NCI-H526 treated with DMSO at 0.1 percent for 48 hours (cell line): ENCODE measurements around the gene FAM163B.

Experiments used
- DNase-seq: peaks from one replicate; lab custom pipeline; 2025; lab: John Stamatoyannopoulos, UW

Gene FAM163B

DNA sequence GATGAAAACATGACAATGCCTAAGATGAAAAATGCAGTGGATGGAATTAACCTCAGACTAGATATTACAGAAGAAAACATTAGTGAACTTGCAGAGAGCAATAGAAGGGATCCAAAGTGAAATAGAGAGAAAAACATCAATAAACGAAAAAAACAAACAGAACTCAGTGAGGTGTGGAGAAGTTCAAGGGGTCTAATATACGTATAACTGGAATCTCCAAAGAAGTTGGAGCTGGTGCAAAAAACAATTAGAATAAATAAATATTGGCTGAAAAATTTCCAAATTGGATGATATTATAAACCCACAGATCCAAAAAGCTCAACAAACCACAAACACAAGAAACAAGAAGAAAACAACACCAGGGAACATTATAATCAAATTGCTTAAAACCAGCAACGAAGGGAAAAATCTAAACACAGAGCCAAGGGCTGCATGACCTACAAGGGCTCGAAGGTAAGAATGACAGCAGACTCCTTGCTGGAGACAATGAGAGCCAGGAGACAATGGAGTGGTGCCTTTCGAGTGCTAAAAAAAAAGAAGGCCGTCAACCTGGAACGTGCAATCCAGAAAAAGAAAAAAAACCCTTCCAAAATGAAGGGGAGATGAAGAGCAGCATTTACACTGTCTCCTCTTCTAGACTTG is 11.8 kb downstream of the FAM163B start:
- DNase-seq = no peak

DNA sequence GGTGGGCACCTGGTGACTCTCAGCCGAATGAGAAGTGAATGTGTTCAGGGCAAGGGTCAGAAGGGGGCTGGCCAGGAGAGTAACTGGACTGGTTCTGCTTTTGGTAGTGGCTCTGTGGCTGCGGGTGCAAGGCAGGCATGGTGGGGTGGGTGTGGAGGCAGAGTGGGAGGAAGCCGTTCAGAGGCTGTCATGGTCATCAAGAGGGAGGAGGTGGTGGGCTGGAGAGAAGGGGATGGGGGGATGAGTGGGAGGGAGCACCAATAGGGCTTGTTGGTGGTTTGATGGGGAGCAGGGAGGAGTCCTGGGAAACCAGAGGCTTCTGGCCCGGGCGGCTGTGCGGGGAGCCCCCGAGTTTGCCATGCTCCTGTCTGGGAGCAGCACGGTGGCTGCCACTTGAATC is 13.3 kb downstream of the FAM163B start:
- DNase-seq = no peak

DNA sequence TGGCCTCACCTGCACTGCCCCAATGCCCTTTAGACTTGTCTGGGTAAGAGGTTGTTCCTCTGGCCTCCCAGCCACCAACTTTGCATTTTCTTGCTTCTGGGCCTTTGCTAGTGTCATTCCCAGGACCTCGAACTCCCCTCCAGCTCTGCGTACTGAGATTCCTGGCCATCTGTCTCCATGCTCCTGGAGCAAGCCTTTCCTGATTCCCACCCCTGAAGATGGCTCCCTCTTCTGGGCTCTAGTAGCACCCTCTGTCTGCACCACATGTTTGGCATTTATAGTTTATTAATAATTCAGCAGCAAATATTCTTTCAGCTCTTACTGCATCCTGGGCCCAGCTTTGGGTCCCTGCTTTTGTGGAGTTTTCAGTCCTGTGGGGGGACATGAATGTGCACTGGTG is 14.9 kb downstream of the FAM163B start:
- DNase-seq = no peak

DNA sequence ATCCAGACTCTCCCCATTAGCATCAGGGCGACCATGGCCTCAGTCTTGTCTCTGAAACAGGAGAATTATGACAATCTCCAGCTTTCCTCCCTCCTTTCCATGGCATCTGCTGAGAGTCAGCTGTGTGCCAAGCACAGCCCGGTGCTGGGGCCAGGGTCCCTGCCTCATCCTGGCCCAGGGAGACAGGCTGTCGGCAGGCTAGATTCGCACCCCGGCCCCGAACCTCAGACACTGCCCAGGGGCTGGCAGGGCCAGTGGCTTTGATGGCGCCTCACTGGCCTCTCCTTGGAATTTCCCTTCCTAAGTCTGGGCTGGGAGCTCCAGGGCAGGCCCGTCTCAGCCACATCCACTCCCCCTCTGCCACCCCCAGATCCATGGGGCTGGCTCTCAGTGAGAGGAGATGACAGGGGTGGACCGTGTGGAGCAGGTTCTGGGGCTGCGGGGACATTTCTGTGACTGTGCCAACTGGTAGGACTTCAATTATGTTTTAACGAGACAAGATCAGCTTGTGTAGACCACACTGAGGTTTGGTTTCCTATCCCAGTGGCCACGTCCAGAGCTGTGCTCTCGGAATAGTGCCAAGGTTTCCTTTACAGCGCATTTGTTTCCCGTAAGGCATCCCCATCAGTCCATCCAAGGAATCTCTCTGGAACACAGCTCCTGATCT is 15.5 kb downstream of the FAM163B start:
- no peak for DNase-seq

DNA sequence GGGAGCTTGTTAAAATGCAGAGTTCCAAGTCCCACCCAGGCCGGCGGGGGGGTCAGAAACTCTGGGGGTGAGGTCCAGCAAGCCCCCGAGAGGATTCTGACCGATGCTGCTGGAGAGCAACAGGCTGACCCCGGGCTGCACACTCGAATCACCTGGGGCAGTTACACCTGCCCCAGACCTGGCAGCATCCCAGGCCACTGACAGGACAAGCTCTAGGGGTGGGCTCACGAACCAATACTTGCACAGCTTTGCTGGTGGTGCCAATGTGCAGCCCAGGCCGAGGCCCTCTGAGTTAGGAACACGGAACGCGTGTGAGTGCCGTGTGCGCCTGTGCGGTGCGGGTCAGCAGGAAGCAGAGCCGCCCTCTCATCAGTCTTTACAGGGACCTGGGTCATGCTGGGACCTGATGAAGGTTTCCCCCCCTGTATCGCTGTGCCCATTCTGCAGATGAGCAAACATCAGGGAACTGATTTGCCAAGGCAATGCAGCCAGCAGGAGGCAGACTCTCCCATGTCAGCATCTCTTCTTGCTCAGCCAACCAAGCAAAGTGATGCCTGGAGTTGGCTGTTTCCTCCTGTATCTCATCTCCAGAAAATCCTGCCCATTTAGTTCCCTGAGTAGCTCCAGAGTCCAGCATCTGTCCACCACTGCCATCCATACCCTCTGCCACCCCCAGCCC is 16.3 kb downstream of the FAM163B start:
- no peak for DNase-seq

DNA sequence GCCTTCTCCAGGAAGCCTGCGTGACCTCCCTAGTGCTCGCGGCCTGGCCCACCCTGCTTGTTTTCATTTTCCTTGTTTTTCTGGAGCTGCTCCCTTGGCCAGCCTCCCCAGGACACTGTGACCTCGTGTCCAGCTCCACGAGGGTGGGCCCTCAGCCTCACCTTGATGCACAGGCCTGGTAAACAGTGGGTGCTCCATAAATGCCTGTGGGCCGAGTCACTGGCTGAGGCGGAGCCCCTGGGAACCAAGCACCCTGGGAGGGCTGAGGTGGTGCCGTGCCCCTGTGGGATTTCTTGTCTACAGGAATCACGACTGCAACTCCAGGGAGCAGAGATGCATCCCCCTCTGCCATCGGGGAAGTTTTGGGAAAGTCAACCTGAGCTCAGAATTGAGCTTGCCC is 17.2 kb downstream of the FAM163B start:
- DNase-seq = no peak

DNA sequence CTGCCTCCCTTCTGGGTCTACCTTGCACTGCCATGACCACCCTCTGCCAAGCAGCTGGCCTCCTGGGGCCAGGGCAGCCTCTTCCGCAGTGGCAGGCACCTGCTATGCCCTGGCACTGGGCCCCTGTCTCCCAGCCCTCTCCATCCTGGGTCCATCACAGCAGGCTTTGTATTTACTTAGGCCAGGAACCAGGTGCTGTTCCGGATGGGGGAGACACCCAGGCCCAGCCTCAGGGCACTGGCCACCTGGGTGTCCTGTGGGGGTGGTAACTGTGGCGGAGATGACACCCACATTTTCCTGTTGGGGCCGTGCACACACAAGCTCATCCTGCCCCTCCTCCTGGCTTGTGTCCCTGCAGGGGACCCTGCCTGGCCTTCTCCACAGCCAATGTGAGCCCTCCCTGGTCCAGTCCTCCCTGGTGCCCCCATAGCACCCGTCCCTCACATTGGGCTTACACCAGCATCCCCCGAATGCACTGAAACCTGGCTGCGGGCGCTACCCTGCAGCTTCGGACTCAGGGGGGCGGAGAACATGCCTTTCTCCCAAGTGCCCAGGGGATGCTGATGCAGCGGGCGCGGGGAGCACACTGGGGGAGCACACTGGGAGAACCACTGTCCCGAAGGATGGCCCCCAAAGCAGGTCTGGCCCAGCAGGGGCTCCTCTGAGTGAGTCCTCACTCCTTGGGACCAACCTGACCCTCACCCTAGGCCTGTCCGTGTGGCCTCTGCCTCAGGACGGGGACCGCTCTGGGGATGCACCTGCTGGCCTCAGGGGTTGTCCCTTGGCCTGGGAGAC is 17.9 kb downstream of the FAM163B start:
- no peak for DNase-seq

DNA sequence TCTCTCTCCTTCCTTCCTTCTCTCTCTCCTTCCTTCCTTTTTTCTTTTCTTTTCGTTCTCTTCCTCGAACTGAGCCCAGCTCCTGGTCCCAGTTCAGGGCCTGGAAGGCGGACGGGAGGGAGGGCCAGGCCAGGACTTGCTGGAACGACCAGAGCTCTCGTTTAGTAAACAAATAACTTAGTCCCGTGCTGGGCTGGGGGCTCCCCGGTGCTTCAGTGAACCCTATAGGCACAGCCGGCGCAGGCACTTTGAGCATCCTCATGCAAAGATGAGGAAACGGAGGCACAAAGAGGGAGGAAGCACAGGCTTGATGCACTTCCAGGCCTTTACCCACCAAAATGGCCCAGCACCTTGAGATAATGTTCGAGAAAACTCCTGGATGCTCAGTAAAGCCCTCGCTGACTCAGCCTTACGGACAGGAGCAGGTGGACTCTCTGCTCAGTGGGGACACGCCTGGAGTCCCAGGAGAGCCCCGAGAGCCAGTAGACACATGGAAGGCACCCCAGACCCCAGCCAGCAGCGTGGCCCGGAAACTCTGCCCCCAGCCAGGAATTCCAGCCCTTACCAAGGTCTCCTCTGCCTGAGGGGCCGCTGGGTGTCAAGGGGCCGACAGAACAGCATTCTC is 18.8 kb downstream of the FAM163B start:
- DNase-seq = no peak

DNA sequence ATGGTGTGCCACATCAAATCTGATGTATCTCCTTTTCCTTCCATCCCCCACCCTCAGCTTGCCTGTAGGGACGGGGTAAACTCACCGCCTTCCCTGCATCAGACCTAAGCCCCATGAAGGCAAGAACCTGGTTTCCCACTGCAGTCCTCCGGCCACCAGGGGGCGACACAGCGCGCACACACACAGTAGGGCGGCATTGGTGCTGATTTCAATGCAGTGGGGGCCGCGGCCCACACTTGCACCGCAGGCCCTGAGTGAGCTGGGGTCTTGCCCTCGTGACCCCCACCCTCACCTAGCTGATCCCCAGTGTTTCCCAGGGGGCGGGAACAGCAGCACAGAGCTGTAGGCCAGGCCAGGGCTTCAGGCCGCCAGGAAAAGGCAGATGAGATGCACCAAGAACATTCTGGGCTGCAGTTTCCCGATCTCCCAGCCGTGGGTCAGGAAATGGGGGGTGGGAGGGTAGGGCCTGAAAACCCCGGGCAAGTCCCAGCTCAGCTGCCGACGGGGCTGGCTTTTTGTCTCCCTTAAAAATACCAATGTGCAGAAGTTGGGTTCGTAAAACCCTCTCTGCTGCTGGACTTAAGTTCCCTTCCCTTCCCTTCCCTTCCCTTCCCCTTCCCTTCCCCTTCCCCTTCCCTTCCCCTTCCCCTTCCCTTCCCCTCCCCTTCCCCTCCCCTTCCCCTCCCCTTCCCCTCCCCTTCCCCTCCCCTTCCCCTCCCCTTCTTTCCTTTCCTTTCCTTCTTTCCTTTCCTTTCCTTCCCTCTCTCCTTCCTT is 19.5 kb downstream of the FAM163B start:
- DNase-seq = no peak

DNA sequence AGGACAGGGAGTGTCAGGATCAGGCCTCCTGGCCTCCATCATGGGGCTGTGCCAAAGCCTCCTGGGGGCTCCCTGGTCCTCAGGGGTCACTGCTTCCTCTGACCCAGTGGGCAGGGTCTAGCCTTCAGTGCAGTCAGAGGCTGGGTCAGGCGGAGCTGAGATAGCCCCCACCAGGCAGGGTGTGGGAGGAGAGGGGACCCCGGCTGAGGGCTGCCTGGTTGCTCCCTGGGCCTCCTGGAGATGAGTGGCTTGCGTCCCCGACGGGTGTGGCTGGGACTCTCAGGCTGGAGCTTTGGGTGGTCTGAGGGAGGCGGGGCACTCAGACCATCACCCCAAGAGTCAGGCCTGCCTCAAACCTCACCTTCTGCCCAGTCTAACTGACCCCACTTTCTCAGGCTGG is 21.7 kb downstream of the FAM163B start:
- DNase-seq = no peak

DNA sequence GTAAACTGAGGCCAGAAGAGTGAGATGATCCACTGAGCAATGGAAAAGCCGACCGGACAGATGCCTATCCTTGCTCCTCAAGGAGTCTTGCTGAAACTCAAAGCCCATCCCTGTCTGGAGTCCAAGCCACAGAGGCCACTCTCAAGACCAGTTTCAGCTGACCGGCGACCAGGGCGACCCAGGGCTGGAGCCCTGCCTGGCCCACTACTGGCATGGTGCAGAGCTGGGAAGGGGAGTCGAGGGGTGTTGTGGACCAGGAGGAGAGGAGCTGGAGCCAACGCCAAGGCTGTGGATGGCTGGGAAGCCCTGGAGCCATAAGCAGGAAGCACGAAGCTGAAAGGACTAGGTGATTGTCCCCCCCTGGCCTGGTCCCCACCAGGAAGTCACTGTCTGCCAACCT is 22.1 kb downstream of the FAM163B start:
- DNase-seq = no peak

DNA sequence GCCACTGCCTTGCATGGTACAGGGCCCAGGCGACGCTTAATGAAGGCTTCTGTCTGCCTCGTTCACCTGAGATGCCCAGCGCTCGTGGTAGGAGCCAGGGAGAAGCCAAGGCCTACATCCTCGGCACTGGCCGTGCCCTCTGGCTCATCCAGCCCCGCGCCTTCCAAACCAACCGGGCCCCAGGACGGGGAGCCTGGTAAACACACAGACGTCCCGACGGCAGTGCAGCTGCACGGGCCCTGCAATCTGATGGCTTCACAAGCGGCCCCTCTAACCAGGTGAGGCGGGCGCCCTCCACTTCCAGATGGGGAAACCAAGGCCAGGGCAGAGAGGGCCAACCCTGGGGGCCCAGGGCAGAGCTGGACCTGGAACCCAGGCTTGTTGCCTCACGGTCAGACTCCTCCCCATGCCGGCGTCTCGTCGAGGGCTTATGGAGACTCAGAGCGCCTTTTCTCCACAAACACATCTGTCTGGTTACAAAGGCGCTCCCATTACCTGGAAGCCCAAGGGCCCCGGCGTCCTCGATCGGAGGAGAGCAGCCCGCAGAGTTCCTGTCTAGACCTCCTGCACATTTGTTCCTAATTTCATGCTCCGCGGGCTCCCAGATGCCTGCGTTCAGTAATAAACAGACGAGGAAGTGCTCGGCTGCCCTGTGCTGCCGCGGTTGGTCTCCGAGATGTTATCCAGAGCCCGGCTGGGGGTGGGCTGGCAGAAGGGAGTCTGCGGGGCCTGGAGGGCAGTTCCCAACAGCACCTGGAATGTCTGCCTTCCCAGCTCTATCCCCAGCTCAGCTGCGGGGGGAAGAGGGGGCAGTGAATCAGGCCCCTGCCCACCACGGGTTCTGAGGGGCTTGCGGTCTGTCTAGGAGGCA is 23.5 kb downstream of the FAM163B start:
- DNase-seq = peak; percentile 21

DNA sequence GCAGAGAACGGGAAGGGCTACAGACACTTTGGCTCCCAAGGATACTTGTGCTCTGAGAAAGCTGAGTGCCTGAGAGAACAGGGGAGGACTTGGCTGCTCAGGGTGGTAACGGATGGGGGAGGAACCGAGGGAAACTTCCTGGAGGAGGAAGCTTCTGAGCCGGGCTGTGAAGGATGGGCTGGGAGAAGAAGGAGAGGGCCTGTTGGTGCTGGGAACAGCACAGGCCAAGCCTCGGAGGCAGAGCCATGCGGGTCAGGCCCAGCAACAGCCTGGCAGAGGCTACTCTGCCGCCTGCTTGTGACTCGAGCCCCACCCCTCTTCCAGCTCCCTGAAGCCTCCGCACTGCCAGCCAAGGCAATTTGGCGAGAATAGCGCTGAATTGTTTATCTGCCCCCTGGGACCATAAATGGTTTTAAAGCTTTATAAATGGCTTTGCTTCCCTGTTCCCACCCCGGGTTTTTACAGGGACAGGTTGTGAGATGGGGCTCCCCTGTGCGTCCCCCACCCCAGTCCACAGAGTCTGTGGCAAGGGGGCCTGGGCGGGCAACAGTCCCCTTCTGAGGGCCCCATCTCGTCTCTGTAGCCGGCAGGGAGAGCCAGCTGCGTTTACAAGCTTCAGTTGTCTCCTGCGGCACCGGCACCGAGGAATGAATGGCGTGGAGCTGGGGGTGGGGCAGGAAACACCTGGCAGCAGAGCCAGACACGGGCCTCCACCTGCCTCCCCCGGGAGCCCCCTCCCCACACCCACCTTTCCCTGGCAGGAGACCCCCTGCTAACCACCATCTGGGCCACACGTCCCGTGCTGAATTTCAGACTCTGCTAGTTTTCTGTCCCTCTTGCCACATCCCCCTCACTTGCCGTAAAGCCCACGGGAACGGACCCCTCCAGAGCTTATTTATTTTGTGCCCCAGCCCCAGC is 24.4 kb downstream of the FAM163B start:
- peak; percentile 62 for DNase-seq

DNA sequence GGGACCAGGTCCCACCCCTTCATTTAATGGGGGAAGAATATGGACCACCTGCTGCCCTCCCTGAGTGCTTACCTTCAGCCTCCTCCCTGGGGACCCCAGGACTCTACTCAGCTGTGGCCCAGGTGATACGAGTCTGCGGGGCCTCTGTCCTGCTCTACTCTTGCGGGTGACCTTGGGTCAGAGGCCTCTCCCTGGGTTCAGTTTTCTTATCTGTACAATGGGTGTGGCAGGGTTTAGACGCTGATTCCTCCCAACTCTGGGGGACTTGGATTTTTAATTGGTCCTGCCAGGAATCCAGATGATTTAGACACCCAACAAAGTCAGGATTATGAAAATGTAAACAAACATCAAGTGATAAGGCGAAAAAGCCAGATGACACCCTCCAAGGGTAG is 25.0 kb downstream of the FAM163B start:
- DNase-seq = no peak

DNA sequence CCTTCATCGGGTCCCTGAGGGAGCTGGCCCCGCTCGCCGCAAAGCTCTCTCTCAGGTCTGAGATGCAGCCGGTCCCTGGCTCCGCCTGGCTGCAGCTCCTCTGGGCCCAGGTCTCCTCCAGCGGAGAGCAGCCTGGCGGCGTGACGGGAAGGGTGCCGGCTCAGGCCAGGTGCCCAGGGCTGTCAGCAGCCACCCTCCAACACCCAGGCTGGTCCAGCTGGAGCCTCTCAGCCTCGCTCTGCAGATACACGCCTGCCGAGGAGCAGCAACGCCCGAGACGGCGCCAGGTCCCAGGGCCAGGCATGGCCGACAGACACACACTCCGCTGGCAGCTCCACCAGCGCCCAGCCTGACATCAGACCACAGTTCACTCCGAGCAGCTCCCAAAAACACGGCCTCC is 25.6 kb downstream of the FAM163B start:
- DNase-seq = no peak

DNA sequence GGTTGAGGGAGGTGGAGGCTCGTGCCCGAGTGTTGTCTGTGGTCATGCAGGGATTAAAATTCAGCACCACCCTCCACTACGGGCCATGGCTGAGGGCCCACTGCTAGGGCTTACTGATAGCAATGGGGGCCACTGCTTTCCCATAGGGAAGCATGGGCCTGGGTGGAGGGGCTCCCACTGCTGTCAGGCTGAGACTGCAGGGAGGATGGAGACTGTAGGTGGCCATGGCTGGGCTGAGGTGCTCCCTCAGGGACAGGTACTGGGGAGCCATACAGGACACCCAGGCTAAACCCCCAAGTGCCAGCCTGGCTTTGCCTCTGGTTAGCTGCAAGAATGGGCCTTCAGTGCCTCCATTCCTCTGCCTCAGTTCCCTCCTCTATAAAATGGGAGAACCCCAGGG is 26.1 kb downstream of the FAM163B start:
- DNase-seq = no peak

DNA sequence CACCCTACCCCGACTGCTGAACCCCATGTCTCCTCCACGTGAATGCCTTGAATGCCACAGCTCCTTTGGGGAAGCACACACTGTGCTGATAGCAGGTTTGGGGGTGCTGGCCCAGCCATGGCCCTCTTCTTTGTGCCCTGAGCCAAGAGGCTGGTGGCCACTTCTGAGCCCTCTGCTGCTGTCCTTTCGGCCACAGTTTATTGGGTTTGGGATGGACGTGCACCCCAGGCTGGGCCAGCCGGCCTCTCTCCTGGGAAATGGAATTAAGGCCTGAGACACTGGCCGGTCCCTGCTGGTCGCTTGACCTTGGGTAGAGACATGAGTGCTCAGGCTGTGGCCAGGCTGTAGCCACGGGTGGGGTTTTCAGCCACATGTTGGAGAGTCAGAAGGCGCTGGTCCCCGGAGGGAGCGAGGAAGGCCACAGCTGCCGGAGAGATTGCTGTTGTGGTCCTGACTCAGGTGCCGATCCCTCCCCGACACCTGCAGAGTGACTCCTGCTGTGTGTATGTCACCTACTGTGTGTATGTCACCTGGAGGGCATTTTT is 26.6 kb downstream of the FAM163B start:
- no peak for DNase-seq

DNA sequence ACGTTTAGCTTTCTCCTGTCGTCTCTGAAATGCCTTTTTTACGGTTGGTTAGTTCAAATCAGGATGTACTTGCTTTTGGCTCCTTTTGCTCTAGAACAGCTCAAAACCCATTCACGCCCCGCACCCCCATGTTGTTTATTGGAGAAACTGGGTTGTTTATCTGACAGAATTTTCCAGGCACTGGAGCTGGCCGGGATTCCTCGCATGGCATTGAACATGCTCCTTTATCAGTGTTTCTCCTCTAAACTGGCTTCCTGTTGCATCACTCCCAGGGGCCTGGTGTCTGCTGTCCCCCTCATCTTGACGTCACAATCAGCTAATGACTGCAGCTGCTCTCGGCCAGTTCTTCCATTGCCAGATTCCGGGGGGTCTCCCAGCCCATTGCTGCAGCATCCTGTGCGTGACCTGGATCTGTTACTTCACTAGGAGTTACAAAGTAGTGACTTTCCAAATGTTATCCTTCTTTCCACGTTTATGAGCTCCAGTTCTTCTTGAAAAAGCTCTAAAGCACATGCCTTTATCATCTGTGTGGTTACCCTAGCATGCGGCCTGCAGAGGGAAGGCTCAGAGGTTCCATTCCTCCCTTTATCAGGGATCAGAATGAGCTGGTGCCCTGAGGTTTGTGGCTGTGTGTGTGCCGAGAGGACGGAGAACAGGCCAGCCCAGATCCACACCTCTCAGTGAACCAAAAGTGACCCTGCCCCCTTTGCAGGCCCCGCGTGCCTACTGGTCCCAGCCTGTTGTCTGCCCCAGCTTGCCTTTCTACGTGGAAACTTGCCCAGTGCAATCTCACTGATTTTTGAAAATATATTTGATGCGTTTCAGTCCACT is 27.5 kb downstream of the FAM163B start:
- no peak for DNase-seq
